Body of pancreas (tissue), 4 donors: ENCODE data around the gene GRIP2.

Experiments
- POLR2A ChIP-seq, 3 donors: fragments of 450-650 bp; IDR thresholded peaks; one replicate each; pipeline ENCODE4 v1.6.1; 2016; ENCODE audit warnings: antibody characterized with exemption in 3 of 3, mild to moderate bottlenecking in 2 of 3
- TF ChIP-seq, protein P1 (sequence below), 7 experiments: fragments of 450-650 bp in 4 of 7; fragments of 200-600 bp in 3 of 7; sonication (generic) in 3 of 7; IDR thresholded peaks; one replicate each; pipeline ENCODE4 v1.5.1; 2016 to 2019; ENCODE audit warnings: antibody characterized with exemption in 7 of 7

GRCh38 chr3:14547693-14548092, 7.6 kb upstream of the GRIP2 start:
- no peak for TF ChIP-seq POLR2A (IDR thresholded peaks at IDR 0.05)
- TF ChIP-seq, protein P1, sequence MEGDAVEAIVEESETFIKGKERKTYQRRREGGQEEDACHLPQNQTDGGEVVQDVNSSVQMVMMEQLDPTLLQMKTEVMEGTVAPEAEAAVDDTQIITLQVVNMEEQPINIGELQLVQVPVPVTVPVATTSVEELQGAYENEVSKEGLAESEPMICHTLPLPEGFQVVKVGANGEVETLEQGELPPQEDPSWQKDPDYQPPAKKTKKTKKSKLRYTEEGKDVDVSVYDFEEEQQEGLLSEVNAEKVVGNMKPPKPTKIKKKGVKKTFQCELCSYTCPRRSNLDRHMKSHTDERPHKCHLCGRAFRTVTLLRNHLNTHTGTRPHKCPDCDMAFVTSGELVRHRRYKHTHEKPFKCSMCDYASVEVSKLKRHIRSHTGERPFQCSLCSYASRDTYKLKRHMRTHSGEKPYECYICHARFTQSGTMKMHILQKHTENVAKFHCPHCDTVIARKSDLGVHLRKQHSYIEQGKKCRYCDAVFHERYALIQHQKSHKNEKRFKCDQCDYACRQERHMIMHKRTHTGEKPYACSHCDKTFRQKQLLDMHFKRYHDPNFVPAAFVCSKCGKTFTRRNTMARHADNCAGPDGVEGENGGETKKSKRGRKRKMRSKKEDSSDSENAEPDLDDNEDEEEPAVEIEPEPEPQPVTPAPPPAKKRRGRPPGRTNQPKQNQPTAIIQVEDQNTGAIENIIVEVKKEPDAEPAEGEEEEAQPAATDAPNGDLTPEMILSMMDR (IDR thresholded peaks at IDR 0.05) = no peak
